HG03066 (cell line): ENCODE results near the gene ALDH16A1.

Source experiments
- ATAC-seq: cut with Tn5 transposase; IDR thresholded peaks from one replicate; pipeline ENCODE4 v1.9.1; 2021; ENCODE audit warnings: low read depth; ENCODE audit not compliant: unreplicated experiment

Gene ALDH16A1

DNA sequence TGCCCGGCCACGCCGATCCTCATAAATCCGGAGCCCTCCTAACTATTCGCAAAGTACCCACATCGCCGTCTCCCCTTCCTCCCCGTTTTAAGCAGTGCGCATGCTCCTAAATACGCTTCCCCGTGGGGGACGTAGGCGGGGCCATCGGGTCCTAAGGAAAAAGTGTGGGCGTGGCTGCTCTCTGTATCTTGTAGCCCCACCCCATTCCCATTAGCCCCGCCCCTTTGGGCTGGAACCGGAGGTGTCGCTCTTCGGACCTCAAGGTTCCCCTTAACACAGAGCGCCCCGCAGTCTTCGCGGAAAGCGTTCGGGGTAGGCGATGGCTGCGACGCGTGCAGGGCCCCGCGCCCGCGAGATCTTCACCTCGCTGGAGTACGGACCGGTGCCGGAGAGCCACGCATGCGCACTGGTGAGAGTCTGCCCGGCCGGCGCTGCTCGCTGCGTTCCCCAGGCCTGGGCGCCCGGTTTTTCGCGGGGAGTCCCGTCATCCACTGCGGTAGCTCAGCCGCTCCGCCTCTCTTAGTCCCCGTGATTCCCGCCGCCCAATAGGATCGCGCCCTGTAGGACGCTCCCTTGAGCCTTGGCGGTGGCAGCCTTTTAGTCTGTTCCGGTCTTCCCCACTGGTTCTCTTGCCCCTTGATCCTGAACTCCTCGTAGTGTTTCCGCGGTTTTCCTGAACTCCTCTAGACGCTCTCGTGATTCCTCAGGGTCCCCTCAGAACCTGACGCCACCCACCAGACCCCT is at the start of gene ALDH16A1:
ALDH16A1 (plus strand) TSS at position 213 of the 744 bp plus-strand sequence; CDS start at position 320, 107 bp downstream.
- ATAC-seq = peak; percentile 82

DNA sequence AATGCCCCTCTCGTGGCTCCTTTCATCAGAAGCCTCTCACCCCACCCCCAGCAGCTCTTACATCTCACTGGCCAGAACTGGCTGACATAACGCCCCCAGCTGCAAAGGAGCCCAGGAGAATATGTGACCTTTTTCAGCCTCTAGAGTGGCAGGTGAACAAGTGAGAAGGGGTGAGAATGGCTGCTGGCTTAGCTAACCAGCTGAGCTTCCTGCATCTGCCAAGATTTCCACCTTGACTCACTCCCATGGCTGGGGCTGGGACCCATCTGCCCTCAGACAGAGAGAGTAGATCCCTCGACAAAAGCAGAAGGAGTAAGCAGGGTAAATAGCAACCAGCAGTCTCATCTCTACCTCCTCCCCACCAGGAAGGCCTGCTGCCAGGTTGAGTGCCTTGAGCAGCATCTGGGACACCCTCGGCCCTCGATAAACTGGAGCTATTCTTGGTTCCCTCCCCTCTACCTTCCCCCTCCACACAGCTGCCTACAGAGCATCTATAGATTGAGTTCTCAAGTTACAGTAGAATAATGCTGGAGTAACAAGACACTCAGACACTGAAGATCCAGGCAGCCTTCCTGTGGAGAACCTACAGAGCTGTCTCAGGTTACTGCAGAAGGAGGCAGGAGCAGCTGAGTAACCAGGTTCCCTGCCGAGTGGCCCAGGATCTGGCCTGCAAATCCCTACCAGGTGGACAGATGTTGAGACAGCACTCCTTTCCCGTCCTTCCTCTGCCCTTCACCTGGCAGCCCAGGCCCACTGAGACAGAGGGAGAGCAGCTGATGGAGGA is 49.4 kb upstream of the ALDH16A1 start:
- ATAC-seq = no peak

GRCh38 chr19:49407079-49407478 is 45.9 kb upstream of the ALDH16A1 start:
- ATAC-seq = no peak

- ATAC-seq = no peak
These were observed 45.5 kb upstream of the ALDH16A1 start for GRCh38 chr19:49407482-49408015.

GRCh38 chr19:49408816-49409440 is 44.1 kb upstream of the ALDH16A1 start:
- no peak for ATAC-seq

- ATAC-seq = no peak
These were observed 43.5 kb upstream of the ALDH16A1 start for GRCh38 chr19:49409441-49410029.

DNA sequence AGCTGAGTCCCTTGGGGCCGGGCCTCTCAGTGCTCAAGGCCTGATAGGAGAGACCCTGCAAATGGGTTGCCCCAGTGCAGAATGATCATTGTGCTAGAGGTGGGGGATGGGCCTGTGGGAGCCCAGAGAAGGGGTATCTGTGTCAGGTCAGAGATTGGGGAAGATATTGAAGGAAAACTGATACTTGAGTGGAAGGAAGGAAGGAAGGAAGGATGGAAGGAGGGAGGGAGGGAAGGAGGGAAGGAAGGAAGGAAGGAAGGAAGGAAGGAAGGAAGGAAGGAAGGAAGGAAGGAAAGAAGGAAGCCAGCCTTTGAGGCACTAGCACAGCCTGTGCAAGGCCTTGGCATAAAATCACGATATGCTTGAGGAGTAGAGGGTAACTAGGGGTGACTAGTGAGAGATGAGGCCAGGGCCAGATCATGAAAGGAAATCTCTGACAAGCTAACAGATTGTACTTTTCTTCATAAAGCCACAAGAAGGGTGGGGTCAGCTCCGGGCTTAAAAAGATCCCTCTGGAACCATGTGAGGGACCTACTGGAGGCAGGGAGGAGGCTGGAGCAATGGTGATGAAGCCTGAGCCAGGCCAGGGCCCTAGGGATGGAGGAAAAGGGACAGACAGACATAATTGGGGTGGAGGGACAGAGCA is 41.2 kb upstream of the ALDH16A1 start:
- ATAC-seq = no peak

- ATAC-seq = no peak
These were observed 39.7 kb upstream of the ALDH16A1 start for GRCh38 chr19:49413348-49413747.

DNA sequence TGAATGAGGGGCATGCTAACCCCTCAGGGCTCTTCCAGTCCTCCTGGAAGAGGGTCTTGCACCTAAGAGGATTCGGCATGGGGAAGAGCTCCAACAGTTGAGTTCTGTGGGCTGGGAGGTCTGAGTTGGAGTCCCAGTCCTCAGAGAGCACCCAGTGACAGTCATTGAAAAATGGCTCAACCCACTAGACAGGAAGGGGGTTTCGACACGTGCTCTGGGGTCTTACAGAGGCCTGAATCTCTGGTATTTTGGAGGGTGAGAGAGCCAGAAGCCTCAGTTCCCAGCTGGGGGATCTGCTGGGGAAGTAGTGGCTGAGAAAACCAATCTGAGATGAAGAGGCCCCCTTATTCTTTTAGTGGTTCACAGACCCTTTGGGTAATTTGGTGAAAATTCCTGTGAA is 38.8 kb upstream of the ALDH16A1 start:
- no peak for ATAC-seq

DNA sequence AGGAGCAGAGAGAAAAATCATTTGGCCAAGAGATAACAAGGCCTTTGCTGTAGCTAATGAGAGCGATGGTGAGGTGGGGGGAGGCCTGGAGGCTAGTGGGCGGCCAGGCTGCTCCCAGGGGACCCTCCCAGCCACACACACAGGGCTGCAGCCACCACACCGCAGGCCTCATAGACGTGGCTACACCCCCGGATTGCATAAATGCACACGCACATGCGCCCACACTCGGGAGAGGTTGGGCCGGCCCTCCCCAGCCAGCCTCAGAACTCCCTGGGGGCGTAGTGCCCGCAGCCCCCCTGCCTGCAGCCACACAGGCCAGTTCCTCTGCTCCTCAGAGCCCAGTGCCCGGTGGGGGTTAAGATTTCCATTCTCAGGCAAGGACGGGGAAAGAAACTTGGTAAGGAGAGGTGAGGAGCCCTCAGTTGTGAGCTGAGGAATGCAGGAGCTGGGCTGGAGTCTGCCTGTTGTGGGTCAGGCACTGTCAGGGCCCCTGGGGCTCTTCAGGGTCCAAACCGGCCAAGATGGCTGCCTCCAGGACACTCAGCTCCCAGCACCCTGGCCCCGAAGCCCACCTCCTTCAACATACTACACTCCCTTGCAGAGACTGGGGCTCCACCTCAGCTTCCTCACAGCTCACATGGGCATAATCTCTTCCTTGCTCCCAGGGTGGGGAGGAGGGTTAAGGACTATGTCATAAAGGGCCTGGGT is 37.8 kb upstream of the ALDH16A1 start:
- ATAC-seq = no peak

- ATAC-seq = no peak
These were observed 37.2 kb upstream of the ALDH16A1 start for GRCh38 chr19:49415810-49416200.

DNA sequence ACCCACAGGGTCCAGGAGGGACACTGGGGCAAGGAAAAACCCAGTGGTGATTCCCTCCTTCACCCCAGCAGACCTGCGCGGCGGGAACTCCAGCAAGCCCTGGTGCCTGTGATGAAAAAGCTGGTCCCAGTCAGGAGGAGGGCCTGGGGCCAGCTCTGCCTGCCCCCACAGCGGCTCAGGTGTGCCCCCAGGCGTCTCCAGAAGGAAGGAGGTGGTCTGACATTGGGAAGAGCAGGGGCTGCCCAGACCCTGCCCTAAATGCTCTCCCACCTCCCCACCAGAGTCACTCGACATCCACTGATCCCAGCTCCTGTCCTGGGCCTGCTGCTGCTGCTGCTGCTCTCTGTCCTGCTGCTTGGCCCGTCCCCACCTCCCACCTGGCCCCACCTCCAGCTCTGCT is 35.9 kb upstream of the ALDH16A1 start:
- ATAC-seq = no peak

DNA sequence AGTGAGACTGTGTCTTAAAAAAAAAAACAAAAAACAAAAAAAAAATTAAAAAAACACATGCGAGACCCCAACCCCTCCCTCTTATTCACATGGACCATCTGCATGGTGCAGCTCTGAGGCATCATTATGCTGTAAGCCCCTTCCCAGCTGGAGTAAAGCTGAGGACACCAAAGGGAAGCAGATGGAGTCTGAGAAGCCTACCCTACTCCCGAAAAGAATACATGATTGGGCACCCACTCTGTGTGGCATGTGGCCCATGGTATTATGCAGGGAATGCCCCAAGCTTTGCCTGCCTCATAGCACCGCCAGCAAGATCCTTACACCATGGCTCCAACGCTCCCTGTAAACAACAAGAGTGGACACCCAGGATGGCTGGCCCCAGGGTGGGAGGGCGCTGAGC is 34.5 kb upstream of the ALDH16A1 start:
- ATAC-seq = no peak

DNA sequence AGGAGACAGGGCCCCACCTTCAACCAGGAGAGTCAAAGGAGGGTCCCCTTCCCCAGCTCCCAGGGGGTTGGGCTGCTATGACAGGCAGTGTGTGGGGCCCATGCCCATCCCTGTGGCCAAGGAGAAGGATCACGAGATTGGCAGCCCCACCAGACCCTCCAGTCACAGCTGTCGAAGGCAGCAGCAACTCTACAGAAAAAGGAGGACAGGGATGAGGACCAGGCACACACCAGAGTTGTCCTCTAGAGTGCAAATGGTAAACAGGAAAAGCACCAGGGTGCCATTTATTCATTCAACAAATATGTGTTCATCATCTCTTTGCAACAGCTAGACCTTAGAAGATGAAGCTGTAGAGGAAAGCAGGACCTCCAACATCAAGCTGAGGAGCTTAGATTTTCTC is 33.9 kb upstream of the ALDH16A1 start:
- ATAC-seq = no peak

GRCh38 chr19:49420227-49420626 is 32.8 kb upstream of the ALDH16A1 start:
- no peak for ATAC-seq

DNA sequence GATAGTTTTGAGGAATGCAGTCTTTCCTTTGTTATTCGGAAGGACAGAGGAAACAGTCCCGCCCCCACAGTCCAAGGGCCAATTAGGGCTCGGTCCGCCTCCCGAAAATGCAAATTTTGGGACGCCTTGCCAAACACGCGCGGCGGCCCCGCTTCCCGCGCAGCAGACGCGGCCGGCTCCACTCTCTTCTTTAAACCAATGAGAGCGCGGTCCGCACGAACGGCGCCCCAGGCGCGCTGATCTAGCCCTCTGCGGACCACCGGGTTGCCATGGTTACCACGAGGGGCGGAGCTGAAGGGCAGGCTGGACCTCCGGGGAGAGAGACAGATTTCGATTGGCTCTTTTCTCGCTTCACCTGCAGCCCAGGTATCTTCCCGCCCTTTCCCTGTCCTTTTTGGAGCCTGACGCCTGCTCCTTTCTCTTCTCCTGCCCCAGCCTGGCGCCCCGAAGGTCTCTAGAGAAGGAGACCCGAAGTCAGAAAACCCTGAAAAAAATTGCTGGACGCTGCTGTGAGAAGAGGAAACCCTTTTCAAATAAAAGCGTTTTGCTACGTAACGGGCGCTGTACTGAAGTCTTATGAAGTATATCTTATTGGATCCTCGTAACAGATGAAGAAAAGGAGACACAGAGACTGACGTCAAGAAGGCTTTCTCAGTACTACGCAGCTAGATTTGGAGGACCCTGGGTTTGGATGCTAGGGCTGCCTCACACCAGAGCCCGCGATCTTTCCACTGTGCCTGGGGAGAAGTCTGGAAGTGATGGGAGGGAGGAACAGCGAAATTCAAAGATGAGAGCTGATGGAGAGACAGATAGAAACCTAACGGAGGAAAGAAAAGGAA is 31.8 kb upstream of the ALDH16A1 start:
- no peak for ATAC-seq

DNA sequence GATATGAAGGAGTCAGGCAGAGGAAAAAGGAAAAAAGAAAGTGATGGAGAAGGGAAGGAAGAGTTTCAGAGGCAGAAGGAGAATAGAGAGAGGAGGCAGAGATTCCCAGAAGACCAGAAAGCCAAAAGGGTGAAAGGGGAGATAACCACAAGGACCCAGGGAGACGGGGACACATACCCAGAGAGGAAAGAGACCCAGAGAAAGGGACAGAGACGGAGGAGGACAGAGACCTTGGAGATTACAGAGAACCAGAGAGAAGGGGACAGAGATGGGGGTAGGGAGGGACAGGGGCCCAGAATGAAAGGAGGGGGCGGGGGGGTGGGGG is 31.2 kb upstream of the ALDH16A1 start:
- no peak for ATAC-seq

DNA sequence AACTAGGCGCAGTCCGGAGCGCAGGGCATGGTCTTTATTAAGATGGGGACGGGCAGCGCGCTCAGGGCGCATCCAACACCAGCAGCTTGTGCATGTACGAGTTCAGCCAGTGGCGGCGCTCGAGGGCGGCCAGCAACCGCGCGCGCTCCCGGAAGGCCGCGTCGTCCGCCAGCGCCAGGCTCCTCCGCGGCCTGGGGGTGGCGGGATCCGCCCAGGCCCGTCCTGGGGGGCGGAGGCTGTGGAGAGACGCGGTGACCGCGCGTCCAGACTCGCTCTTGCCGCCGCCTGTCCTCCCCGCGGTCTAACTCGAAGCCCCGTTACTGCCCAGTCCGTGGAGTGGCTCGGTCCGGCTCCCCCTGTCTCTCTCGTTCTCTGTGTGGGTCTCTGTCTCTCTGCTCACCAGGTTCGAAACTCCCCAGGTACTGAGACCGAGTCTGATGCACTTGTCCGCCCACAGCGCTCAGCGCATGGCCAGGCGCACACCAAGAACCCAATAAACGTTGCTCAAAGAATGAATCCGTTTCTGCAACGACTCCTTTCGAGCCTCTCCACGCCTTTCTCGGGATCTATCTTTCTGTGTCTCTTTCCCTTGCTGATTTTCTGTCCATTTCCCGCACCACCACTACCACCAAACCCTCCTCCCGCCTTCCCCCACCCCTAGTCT is 30.5 kb upstream of the ALDH16A1 start:
- ATAC-seq = no peak
